Stomach (tissue), 9 donors: ENCODE results near the gene CARD11. TPM values are rescaled to one million over a fixed set of nuclear protein-coding genes. Genes with fewer than 3 reads are reported as not detected.
"Not testable (repeated sequence)": the region's sequence is repeated elsewhere in the genome, so short reads cannot be mapped to it uniquely, and the experiment has no call there.

Experiments used
- DNase-seq, 2 donors: peaks; one replicate each; pipeline versions ENCODE4 v3.0.0 to v3.0.0-alpha.2; 2013 to 2019
- H3K27ac ChIP-seq, 5 donors: fragments of 200-600 bp in 4 of 5; sonication (generic) in 4 of 5; one replicate each; pipeline ENCODE4 v1.5.1; 2013 to 2019; ENCODE audit warnings: mild to moderate bottlenecking in 1 of 5, moderate library complexity in 1 of 5
- H3K27me3 ChIP-seq, 3 donors: fragments of 200-600 bp; sonication (generic); one replicate each; pipeline ENCODE4 v1.5.1; 2017 to 2019; ENCODE audit warnings: mixed run types in 1 of 3
- H3K36me3 ChIP-seq, 4 donors: fragments of 200-600 bp; sonication (generic); 1 replicate in 3 of 4; 2 replicates in 1 of 4; pipeline ENCODE4 v1.5.1; 2016 to 2019
- H3K4me1 ChIP-seq, 4 donors: fragments of 200-600 bp; sonication (generic); one replicate each; pipeline ENCODE4 v1.5.1; 2016 to 2019
- H3K4me3 ChIP-seq, 4 donors: fragments of 200-600 bp; sonication (generic) in 3 of 4; one replicate each; pipeline ENCODE4 v1.5.1; 2016 to 2019; ENCODE audit warnings: mild to moderate bottlenecking in 1 of 4
- H3K9me3 ChIP-seq, 4 donors: fragments of 200-600 bp; sonication (generic); one replicate each; pipeline ENCODE4 v1.5.1; 2016 to 2019
- EP300 ChIP-seq: sonication (generic); formaldehyde crosslinking; IDR thresholded peaks from one replicate; pipeline ENCODE4 v1.6.1; 2017; ENCODE audit warnings: antibody characterized with exemption
- POLR2A ChIP-seq, 4 donors: fragments of 450-650 bp; IDR thresholded peaks; one replicate each; pipeline ENCODE4 v1.6.1; 2016; ENCODE audit warnings: antibody characterized with exemption in 4 of 4, control low read depth in 2 of 4, mild to moderate bottlenecking in 1 of 4, moderate library complexity in 1 of 4
- POLR2AphosphoS5 ChIP-seq, 3 donors: sonication (generic); formaldehyde crosslinking; IDR thresholded peaks; one replicate each; pipeline ENCODE4 v1.6.1; 2016; ENCODE audit warnings: antibody characterized with exemption in 3 of 3
- WGBS, 5 donors: extraction: QIAGEN DNeasy Blood & Tissue Kit in 3 of 5; methylation state at CpG; one replicate each; pipeline versions ENCODE4 v1.1.5 to v1.1.7; 2013 to 2018; 5-methylcytosine and 5-hydroxymethylcytosine counted together
- intact Hi-C: fragments of 100-400 bp; cut with DNase I; formaldehyde crosslinking; loops from one replicate; pipeline ENCODE4 v1.15.1; 2023; ENCODE audit warnings: low total_unique reads
- polyA plus RNA-seq, 3 donors: library from polyadenylated mRNA; stranded (reverse); fragments of 200-250 nt; gene quantifications; one replicate each; pipeline ENCODE4 v1.2.3, GENCODE V29; 2013
- total RNA-seq, 5 donors: library from RNA; depleted of rRNA; stranded (reverse); fragments of >200 nt; gene quantifications; one replicate each; pipeline versions ENCODE4 v1.1.0 to v1.2.3, GENCODE V29; 2014 to 2016
- TF ChIP-seq, protein P1 (sequence below), 7 experiments: fragments of 450-650 bp in 4 of 7; fragments of 200-600 bp in 3 of 7; sonication (generic) in 3 of 7; IDR thresholded peaks; one replicate each; pipeline ENCODE4 v1.5.1; 2016 to 2019; ENCODE audit warnings: antibody characterized with exemption in 7 of 7, control low read depth in 2 of 7, mild to moderate bottlenecking in 1 of 7
- donor health status: healthy with polysubstance abuse.
- donor health status: Bipolar disorder and iron deficiency.
- donor health status: healthy.

CARD11 gene
- total and polyA plus RNA-seq, 8 donors, result 0.45 to 9.7 (median 1.8) TPM; not detected in 1

GRCh38 chr7:2921653-2922347 is 121.9 kb downstream of the CARD11 start:
- no peaks in the 10 kb centered on the region for H3K9me3 ChIP-seq
- no peak overlapping the region for H3K27ac ChIP-seq
- peaks cover 0 to 21% (median 3%) of the 10 kb centered on the region in 3 donors for H3K27me3 ChIP-seq
- TF ChIP-seq EP300, result no peak
- TF ChIP-seq POLR2AphosphoS5 (IDR thresholded peaks at IDR 0.05), result no peak
- TF ChIP-seq POLR2A (IDR thresholded peaks at IDR 0.05), result no peak
- TF ChIP-seq, protein P1, sequence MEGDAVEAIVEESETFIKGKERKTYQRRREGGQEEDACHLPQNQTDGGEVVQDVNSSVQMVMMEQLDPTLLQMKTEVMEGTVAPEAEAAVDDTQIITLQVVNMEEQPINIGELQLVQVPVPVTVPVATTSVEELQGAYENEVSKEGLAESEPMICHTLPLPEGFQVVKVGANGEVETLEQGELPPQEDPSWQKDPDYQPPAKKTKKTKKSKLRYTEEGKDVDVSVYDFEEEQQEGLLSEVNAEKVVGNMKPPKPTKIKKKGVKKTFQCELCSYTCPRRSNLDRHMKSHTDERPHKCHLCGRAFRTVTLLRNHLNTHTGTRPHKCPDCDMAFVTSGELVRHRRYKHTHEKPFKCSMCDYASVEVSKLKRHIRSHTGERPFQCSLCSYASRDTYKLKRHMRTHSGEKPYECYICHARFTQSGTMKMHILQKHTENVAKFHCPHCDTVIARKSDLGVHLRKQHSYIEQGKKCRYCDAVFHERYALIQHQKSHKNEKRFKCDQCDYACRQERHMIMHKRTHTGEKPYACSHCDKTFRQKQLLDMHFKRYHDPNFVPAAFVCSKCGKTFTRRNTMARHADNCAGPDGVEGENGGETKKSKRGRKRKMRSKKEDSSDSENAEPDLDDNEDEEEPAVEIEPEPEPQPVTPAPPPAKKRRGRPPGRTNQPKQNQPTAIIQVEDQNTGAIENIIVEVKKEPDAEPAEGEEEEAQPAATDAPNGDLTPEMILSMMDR (IDR thresholded peaks at IDR 0.05), result no peak
- H3K4me1 ChIP-seq, result no peaks in the 10 kb centered on the region
- WGBS, 5 donors, result 41 to 70% (median 68%) methylated on average over 7 to 13 of the region's 13 CpGs
- peaks cover 0 to 10% (median 2%) of the 10 kb centered on the region in 4 donors for H3K36me3 ChIP-seq
- DNase-seq, result no peak
- H3K4me3 ChIP-seq, result no peak overlapping the region
- intact Hi-C loops, result no loop called here

- Histone ChIP-seq H3K27me3 (peaks cover 0 to 24% (median 3%) of the 10 kb centered on the region in 3 donors), H3K36me3 (peaks cover 0 to 10% (median 2%) of the 10 kb centered on the region in 4 donors), H3K4me1 (no peaks in the 10 kb centered on the region), H3K4me3 (no peak overlapping the region), H3K27ac (no peak overlapping the region), H3K9me3 (no peaks in the 10 kb centered on the region)
- 42 to 62% (median 49%) methylated on average over 14 to 17 of the region's 17 CpGs for WGBS, 5 donors
- intact Hi-C loops, result no loop called here
- TF ChIP-seq, protein P1 (IDR thresholded peaks at IDR 0.05), result no peak
- TF ChIP-seq POLR2AphosphoS5 (IDR thresholded peaks at IDR 0.05) (no peak), EP300 (no peak), POLR2A (IDR thresholded peaks at IDR 0.05) (no peak)
- DNase-seq, result peak in 1 of 2 donors; percentile 51
These were observed 122.6 kb downstream of the CARD11 start for GRCh38 chr7:2920956-2921652.

DNA sequence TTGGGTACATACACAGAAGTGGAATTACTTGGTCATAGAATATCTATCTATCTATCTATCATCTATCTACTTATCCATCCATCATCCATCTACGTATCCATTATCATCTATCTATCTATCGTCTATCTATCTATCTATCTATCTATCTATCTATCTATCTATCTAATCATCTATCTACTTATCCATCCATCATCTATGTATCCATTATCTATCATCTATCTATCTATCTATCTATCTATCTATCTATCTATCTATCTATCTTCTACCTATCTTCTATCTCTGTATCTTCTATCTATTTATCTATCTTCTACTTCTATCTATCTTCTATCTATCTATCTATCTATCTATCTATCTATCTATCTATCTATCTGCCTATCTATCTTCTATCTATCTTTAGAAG is 123.2 kb downstream of the CARD11 start:
- DNase-seq, H3K27ac ChIP-seq, H3K4me1 ChIP-seq, H3K9me3 ChIP-seq, H3K4me3 ChIP-seq, intact Hi-C loops: not testable (repeated sequence)
- 60 to 91% (median 81%) methylated on average over 2 of the region's 2 CpGs for WGBS, 5 donors
- peaks cover 0 to 30% (median 3%) of the 10 kb centered on the region in 3 donors for H3K27me3 ChIP-seq
- H3K36me3 ChIP-seq, result peaks cover 0 to 13% (median 2%) of the 10 kb centered on the region in 4 donors

GRCh38 chr7:2920041-2920440 is 123.6 kb downstream of the CARD11 start:
- no peak for DNase-seq
- H3K36me3 ChIP-seq, result peaks cover 0 to 17% (median 2%) of the 10 kb centered on the region in 4 donors
- no peaks in the 10 kb centered on the region for H3K9me3 ChIP-seq
- H3K4me3 ChIP-seq, result no peak overlapping the region
- no peak overlapping the region for H3K27ac ChIP-seq
- WGBS, 5 donors, result 91 to 95% (median 94%) methylated on average over 4 of the region's 4 CpGs
- intact Hi-C loops, result no loop called here
- H3K27me3 ChIP-seq, result peaks cover 0 to 34% (median 3%) of the 10 kb centered on the region in 3 donors
- H3K4me1 ChIP-seq, result no peaks in the 10 kb centered on the region
- TF ChIP-seq EP300 (no peak), POLR2A (IDR thresholded peaks at IDR 0.05) (no peak), POLR2AphosphoS5 (IDR thresholded peaks at IDR 0.05) (no peak)
- TF ChIP-seq, protein P1 (IDR thresholded peaks at IDR 0.05), result no peak
